ENCODE measurements around the gene GRIK1.

DNA sequence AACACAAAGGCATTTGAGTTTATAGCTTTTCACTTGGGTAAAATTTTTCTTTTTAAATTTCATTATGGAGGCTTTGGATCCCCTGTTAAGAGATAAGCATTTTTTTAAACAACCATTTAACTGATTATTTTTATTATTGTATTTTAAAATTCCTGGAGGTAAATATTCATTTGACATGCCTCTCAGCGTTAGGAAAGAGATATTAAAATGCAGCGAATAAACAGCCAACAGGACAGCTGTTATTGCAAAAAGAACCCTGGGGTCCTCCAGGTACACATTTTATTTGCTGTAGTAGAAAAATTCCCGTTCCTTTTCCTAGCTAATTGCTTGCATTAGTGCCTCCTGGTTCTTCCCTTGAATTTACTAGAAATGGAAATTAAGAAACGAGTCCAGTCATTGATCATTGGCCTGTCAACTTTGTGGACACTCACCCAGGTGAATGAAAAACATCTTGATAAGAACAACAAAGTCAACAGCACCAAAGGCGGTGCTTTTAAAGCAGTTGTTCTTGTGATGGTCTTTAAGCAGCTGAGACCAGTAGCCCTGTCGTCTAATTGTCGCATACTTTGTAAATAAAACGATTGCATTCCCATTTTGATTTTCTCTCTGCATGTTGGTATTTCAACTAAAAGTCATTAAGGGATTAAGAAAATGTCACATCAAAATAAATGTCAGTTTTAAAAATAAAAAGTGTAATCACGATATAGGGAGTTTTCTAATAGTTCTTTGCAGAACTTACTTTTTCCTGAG, 282.4 kb downstream of the GRIK1 start:
- TF ChIP-seq, protein P1, sequence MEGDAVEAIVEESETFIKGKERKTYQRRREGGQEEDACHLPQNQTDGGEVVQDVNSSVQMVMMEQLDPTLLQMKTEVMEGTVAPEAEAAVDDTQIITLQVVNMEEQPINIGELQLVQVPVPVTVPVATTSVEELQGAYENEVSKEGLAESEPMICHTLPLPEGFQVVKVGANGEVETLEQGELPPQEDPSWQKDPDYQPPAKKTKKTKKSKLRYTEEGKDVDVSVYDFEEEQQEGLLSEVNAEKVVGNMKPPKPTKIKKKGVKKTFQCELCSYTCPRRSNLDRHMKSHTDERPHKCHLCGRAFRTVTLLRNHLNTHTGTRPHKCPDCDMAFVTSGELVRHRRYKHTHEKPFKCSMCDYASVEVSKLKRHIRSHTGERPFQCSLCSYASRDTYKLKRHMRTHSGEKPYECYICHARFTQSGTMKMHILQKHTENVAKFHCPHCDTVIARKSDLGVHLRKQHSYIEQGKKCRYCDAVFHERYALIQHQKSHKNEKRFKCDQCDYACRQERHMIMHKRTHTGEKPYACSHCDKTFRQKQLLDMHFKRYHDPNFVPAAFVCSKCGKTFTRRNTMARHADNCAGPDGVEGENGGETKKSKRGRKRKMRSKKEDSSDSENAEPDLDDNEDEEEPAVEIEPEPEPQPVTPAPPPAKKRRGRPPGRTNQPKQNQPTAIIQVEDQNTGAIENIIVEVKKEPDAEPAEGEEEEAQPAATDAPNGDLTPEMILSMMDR (IDR thresholded peaks at IDR 0.05; ENCODE audit: borderline replicate concordance, extremely low read depth, low read length, poor library complexity, severe bottlenecking): no peak
- TF ChIP-seq EZH2 (IDR thresholded peaks at IDR 0.05; ENCODE audit: borderline replicate concordance, low read depth, low read length, severe bottlenecking): no peak
